Hematopoietic multipotent progenitor cell (in vitro differentiated cells): ENCODE measurements around the gene GRIN2B. TPM values are rescaled to one million over a fixed set of nuclear protein-coding genes. Genes with fewer than 3 reads are reported as not detected.

Source experiments
- DNase-seq, 3 donors: peaks; one replicate each; pipeline ENCODE4 v3.0.0-alpha.2; 2011 to 2015; ENCODE audit warnings: low read depth in 2 of 3, low spot score in 2 of 3
- total RNA-seq: library from RNA; depleted of rRNA; stranded (reverse); fragments of >200 nt; gene quantifications from one replicate; pipeline ENCODE4 v1.2.3, GENCODE V29; 2012

Gene GRIN2B
- under 0.01 TPM for total RNA-seq

GRCh38 chr12:13981296-13981962 lies at the start of gene GRIN2B:
Gene GRIN2B, minus strand, starts transcription at chr12:13981602. Its CDS starts 115,394 bp downstream, at chr12:13866208.
- DNase-seq, result peak in 2 of 3 donors; percentile 5 to 6

DNA sequence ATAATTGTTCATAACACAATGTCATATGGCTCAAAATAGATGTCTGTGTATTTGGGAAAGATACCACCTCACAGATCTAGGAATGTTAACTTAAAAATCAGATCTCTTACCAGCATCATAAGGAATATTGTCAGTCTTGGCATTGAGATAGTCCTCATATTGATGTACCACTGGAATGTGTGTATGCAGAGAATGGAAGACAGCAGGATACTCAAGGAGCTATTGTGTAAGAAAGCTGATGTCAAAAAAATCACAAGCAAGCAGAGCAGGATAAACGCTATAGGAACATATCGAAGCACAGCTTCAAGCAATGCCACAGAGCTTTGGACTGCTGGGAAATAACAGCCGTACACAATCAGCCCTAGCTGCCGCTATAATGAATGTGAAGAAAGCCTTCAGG lies 45.1 kb upstream of the GRIN2B start:
- DNase-seq, result no peak

DNA sequence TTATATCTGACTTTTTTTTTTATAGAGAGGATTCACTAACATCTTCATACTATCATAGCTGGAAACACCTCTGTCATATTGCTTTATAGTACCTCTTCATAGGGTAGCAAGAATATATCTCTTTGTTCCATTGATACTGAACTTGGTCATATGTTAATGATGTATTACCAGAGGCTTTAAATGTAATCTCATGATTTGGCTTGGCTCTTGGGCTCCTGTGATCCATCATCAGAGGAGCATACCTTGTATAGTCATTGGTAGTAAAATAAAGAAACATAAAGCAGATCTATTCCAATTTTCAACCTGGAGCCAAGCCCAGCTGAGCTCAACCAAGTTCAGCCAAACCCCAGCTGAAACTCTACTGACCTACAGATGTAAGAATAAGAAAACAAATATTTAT lies 43.2 kb upstream of the GRIN2B start:
- DNase-seq, result no peak

DNA sequence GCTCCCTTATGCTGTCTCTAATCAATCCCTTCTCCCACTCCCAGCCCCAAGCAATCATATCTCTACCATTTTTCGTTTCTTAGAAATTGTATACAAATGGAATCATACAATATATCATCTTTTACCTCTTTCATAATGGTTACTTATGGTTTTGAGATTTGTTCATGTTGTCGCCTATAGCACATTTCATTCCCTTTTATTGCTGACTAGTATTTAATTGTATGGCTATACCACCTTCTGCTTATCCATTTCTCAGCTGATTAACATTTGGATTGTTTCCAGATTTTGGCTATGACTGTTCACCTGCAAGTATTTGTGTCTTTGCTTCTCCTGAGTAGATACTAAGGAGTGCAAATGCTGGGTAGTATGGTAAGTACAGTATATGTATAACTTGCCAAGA lies 36.7 kb upstream of the GRIN2B start:
- DNase-seq, result no peak

DNA sequence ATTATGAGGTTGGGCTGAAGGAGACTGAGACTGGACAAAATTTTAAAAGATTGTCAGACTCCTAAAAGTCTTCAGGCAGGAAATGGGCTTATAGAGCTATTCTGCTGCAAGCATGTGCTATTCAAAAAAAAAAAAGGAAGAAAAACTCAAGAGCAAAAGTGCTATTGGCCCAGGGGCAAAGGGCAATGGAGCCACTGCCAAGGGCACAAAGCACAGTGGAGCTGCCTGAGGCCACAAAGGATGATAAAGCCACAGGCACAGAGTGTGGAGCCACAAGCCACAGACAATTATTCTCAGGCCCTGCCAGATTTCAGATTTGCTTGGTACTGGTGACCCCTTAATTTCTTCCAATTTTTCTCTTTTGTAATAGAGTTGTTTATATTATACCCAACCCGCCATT lies 29.6 kb upstream of the GRIN2B start:
- DNase-seq, result no peak

DNA sequence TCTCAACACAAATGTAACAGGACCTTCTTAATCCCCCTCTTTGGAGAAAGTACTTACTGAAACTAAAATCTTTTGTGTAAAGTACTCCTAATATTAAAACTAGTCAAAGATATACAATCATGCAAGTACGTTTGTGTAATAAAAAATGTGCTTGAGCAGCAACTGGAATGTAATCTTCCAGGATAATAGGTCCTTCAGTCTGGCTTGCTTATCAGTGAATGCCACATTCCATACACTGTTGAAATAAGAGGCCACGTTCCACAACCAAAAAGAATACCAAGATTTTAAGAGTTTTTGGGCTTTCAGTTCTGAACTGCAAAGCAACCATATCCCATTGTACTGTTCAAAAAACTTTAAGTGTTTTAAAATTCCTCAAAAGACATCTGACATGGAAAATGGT lies 26.2 kb upstream of the GRIN2B start:
- DNase-seq, result no peak

GRCh38 chr12:13992585-13992984 lies 11.2 kb upstream of the GRIN2B start:
- DNase-seq, result no peak

DNA sequence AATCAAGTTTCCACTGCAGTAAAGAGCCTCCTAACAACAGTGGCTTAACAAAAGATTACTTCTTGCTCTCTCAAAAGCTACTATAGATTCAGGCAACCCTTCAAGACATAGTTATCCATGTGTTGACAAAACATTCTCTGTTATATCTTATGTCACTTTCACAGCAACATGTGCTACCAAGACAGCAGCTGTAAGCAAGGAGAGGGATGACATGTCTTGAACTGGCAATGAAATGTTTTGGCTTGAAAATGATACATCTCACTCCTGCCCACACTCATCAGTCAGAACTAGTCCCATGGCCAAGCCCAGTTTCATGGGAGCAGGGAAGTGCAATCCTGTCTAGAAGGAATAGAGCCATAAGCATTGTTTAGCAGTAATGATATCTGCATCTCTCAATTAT lies 10.7 kb upstream of the GRIN2B start:
- no peak for DNase-seq

- no peak for DNase-seq
Observed at GRCh38 chr12:13986031-13986430, 4.6 kb upstream of the GRIN2B start.

DNA sequence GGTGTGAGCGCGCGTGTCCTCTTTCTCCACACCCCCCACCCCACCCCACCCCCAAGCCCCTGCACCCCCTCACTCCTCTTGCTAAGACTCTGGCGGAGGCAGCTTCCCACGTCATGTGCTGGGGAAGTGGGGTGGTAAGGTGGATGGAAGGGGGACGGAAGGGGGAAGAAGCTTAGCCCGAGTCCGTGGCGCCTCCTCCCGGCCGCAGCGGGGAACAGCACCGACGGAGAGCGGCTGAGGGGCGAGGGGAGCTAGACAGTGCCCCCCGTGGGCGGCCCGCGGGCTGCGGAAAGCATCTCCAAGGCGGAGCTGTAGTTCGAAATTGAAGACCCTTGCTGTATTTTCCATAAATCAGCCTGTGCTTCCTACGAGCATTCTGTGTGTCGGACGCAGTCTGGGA lies 588 bp upstream of the GRIN2B start:
- peak in 2 of 3 donors; percentile 24 to 47 for DNase-seq

DNA sequence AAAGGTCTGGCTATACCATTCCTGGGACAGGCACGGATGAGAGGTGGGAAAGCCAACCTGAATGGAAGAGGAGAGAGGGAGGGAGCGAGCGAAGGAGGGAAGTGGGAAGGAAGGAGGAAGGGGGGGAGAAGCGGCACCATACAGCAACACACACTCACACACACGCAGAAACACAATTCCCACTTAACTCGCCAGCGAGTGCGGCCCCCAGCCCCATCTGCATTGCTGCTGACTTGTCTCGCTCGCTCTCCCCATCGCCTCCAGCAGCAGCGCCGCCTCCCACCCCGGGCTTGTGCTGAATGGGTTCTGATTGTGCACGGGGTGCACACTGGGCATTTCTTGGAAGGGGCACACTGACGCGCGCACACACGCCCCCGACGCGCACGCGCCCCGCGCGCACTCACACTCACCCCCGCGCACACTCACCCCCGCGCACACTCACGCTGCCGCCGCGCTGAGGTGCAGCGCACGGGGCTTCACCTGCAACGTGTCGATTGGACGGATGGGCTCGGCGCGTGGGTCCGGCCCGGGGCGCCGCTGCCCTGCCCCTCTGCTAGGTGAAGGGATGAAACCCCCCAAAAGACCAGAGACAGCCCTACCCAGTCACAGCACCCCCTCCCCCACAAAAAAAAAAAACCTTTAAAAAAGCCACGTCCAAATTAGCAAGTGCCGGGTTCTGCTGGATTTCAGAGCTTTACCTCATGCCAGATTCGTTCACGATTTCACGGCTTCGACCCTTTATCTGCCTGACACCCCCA lies 685 bp downstream of the GRIN2B start:
- peak in 2 of 3 donors; percentile 4 to 10 for DNase-seq

GRCh38 chr12:13979772-13980378 lies 1.5 kb downstream of the GRIN2B start:
- no peak for DNase-seq

DNA sequence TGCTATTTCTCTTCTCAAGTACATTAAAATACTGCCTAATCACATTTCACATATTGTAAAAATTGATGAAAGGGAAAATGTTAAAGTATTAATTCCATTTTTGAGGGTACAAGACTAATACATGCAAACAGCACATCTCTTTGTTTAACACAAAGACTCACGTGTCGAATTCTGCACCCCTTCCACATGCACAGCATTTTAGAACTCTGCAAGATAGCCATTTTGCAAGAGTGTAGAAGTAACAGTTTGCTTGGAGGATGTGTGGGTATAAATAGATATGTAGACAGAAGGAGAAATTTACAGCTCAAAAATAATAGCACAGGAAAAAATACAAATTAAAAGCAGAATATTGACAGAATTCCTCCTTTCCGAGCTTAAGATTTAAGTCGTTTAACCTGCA lies 2.5 kb downstream of the GRIN2B start:
- no peak for DNase-seq

DNA sequence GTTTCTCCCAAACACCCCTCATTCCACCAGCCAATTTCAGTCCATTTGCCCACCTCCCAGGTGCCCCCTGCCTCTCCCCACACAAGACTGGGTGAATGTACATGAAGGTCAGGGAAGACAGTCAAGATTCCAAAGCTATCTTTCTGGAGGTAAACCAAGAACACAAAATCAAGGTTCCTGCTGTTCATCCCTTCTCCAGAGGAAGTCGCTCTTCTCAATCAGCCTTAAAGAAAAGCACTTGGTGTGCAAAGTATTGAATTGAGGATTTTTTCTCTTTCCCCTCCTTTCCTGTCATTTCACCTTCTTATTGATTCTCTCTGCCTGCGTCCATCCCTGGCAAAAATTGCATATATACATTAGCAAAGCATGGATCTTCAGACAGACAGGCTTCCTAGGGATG lies 4.5 kb downstream of the GRIN2B start:
- DNase-seq, result no peak

DNA sequence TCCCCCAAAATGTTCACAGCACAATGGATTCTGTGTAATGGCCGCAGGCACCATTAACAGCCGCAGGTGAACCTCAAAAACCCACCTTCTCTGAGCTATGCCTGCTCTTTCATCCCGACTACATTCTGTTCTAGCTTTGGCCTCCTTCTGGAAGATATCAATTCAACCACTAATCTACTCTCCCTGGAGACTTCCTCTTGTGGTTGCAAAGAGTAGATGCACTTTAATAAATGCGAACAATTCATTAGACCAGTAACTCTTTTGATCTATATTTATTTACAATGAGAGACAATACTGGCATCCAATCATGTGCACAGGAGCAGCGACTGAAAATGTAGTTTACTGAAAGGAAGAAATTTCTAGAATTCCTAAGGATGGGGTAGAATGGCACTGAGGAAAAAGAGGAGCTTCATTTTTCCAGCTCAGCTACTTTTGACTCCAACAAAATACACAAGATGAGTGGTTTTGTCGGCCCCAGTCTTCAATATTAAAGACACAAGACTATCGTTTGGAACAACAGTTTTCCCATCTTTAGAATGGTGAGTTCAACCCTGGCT lies 5.3 kb downstream of the GRIN2B start:
- DNase-seq, result no peak

GRCh38 chr12:13973996-13974395 lies 7.4 kb downstream of the GRIN2B start:
- DNase-seq, result no peak

- DNase-seq, result no peak
Observed at GRCh38 chr12:13970803-13971202, 10.6 kb downstream of the GRIN2B start.

DNA sequence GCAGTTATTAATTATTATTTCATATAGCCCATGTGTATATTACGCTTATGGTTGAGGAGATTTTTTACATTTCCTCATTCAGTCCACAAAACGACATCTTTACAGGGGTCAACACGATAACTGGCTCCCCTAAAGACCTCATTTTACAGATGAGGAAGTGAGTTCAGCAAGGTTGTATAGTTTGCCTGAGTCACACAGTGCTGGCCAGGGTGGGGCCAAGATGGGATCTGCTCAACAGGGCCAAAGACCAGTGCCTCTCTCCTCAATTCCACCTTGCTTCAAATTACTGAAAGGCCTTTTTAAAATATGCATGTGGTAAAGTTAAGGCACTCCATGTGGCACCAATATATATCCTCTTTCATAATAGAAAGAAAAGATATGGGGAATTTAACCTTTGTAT lies 13.1 kb downstream of the GRIN2B start:
- DNase-seq, result no peak

DNA sequence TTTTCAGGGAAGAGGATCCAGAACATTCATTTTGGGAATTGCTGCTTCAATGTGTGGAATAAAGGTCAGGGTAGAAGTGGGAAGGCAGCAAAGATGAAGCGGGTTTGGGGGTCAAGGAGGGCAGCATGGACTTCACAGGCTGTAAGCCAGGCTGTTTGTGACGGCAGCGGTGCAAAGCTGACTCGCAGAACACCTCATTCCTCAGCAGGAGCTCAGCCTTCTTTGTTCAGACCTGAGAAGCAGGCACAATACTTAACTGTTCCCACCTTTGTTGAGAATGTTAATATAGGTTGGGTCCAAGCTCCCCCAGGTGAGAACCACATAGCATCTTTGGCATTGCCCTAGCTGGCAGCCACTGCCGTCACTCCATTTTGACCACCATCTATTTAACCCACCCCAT lies 16.7 kb downstream of the GRIN2B start:
- DNase-seq, result no peak

- DNase-seq, result no peak
Observed at GRCh38 chr12:13962699-13963098, 18.7 kb downstream of the GRIN2B start.

- DNase-seq, result no peak
Observed at GRCh38 chr12:13961971-13962370, 19.4 kb downstream of the GRIN2B start.
